Body of pancreas (tissue), 4 donors: Measurements from ENCODE around the gene CTSK.

Experiments
- POLR2A ChIP-seq, 3 donors: fragments of 450-650 bp; IDR thresholded peaks; one replicate each; pipeline ENCODE4 v1.6.1; 2016; ENCODE audit warnings: antibody characterized with exemption in 3 of 3, mild to moderate bottlenecking in 2 of 3
- TF ChIP-seq, protein P1 (sequence below), 7 experiments: fragments of 450-650 bp in 4 of 7; fragments of 200-600 bp in 3 of 7; sonication (generic) in 3 of 7; IDR thresholded peaks; one replicate each; pipeline ENCODE4 v1.5.1; 2016 to 2019; ENCODE audit warnings: antibody characterized with exemption in 7 of 7

DNA sequence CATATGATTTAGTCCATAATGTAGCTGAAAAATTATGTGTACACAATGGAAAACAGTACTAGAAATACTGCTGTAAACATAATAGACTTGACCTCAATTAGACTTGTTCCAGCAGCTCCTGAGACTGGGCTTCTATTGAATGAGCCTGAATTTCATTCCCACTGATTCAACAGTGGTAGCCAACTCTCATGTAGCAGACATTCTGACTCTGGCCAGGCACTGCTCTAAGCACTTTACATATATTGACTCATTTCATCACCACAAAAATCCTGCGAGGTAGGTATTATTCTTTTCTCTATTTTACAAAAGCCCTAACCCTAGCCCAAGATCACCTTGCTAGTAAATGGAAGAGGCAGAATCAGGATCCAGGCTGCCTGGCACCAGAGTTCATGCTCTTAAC, 29.7 kb downstream of the CTSK start:
- no peak for TF ChIP-seq POLR2A (IDR thresholded peaks at IDR 0.05)
- TF ChIP-seq, protein P1, sequence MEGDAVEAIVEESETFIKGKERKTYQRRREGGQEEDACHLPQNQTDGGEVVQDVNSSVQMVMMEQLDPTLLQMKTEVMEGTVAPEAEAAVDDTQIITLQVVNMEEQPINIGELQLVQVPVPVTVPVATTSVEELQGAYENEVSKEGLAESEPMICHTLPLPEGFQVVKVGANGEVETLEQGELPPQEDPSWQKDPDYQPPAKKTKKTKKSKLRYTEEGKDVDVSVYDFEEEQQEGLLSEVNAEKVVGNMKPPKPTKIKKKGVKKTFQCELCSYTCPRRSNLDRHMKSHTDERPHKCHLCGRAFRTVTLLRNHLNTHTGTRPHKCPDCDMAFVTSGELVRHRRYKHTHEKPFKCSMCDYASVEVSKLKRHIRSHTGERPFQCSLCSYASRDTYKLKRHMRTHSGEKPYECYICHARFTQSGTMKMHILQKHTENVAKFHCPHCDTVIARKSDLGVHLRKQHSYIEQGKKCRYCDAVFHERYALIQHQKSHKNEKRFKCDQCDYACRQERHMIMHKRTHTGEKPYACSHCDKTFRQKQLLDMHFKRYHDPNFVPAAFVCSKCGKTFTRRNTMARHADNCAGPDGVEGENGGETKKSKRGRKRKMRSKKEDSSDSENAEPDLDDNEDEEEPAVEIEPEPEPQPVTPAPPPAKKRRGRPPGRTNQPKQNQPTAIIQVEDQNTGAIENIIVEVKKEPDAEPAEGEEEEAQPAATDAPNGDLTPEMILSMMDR (IDR thresholded peaks at IDR 0.05): no peak
